Cortex of kidney (tissue), 1 donor: Measurements from ENCODE around the gene STAT5A.
"Not testable (repeated sequence)": the region's sequence is repeated elsewhere in the genome, so short reads cannot be mapped to it uniquely, and the experiment has no call there.

ENCODE experiments used
- DNase-seq: peaks from one replicate; lab custom pipeline; 2025; lab: John Stamatoyannopoulos, UW

STAT5A gene

GRCh38 chr17:42308446-42308845 lies 20.1 kb downstream of the STAT5A start:
- no peak for DNase-seq

- no peak for DNase-seq
Measured at GRCh38 chr17:42309142-42309541, 20.8 kb downstream of the STAT5A start.

DNA sequence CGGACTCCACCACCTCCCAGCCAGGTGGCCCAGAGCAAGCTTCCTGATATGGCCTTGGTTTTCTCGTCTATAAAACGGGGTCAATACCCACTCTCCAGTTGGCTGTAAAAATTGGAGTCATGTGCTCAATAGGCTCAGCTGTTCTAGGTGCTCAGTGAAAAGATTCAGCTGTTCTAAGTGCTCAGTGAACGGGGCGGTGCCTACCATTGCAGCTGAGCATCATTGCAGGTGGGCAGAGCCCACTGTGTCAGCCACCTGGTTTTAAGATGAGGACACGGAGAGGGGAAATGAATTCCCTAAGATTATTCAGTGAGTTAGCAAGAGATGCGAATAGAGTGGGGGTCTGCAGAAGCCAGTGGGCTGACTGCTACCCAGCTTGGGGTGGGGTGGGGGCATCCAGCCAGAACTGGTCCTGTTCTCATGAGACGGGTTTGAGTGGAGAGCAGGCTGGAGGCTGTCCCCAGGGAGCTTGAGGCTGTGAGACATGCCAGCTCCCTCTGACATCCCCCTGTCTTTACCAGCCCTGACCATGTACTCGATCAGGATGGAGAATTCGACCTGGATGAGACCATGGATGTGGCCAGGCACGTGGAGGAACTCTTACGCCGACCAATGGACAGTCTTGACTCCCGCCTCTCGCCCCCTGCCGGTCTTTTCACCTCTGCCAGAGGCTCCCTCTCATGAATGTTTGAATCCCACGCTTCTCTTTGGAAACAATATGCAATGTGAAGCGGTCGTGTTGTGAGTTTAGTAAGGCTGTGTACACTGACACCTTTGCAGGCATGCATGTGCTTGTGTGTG lies 21.9 kb downstream of the STAT5A start:
- DNase-seq: no peak

- no peak for DNase-seq
Measured at GRCh38 chr17:42310787-42311215, 22.5 kb downstream of the STAT5A start.

DNA sequence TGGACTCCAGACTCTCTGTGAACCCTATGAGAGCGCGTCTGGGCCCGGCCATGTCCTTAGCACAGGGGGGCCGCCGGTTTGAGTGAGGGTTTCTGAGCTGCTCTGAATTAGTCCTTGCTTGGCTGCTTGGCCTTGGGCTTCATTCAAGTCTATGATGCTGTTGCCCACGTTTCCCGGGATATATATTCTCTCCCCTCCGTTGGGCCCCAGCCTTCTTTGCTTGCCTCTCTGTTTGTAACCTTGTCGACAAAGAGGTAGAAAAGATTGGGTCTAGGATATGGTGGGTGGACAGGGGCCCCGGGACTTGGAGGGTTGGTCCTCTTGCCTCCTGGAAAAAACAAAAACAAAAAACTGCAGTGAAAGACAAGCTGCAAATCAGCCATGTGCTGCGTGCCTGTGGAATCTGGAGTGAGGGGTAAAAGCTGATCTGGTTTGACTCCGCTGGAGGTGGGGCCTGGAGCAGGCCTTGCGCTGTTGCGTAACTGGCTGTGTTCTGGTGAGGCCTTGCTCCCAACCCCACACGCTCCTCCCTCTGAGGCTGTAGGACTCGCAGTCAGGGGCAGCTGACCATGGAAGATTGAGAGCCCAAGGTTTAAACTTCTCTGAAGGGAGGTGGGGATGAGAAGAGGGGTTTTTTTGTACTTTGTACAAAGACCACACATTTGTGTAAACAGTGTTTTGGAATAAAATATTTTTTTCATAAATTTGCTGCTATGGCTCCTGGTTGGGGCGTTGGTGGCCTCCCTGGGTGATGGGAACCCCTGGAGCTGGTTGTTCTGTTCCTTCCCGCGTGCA lies 23.1 kb downstream of the STAT5A start:
- no peak for DNase-seq

DNA sequence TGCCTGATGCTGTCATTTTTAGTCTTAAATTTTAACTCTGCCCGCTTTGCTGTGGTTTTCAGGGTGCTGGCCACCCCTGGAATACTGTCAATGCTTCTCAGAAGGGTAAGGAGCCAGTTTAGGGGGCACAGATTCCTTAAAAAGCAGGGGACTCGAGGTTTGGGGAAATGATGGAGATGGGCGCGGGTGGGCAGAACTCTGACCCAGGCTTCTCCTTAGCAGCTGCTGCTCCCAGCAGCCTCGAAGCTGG lies 23.7 kb downstream of the STAT5A start:
- DNase-seq: no peak

GRCh38 chr17:42312285-42313130 lies 24.2 kb downstream of the STAT5A start:
- peak; percentile 58 for DNase-seq

DNA sequence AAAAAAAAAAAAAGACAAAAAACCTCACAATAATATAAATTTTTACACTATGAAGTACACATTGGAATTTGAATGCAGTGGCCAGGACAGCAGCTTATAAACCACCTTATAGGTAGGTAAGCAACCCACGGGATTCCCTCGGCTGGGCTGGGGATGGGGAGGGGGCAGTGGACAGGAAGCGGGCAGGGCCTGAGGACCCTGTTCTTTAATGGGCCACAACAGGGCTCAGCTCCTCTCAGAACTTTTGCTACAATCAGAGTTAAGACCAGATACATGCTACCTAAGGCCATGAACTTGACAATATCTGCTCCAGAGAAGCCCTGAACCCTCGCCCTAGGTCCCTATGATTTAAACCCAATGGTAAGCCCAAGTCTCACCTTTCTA lies 25.1 kb downstream of the STAT5A start:
- DNase-seq: no peak

DNA sequence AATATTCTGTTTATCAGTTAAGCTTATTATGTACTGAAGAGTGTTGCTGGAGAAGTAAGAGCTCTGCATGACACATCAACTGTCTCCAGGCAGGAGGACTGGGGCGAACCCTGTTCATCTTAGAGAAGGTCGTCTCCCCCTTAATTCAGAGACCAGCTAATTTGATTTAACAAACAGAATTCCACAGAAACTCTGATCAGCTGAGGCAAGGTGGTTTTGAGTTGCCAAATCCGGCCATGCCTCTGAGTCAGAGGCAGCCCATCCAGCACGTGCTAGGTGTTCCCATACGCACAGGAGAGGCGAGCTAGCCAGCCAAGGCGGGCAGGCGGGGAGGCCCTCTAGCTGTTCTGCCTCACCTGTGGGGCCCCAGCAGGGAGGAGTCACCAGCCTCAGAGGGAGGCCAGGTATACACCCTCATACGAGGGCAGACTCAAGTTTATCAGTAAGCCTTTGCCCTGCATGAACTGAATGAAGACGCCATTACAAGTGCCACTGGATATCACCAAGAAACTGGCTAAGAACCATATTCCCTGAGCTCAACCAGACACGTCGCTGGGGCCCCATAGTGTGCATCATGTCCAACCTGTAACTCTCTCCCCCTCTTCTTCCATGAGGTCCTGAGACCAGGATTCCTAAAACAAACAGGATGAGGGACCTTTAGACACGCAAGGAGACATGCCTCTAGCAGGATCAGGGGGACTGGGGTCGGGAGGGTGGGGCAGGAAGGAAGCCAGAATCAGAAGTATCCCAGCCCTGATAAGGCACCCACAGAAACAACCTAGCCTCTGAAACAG lies 25.7 kb downstream of the STAT5A start:
- DNase-seq: no peak

DNA sequence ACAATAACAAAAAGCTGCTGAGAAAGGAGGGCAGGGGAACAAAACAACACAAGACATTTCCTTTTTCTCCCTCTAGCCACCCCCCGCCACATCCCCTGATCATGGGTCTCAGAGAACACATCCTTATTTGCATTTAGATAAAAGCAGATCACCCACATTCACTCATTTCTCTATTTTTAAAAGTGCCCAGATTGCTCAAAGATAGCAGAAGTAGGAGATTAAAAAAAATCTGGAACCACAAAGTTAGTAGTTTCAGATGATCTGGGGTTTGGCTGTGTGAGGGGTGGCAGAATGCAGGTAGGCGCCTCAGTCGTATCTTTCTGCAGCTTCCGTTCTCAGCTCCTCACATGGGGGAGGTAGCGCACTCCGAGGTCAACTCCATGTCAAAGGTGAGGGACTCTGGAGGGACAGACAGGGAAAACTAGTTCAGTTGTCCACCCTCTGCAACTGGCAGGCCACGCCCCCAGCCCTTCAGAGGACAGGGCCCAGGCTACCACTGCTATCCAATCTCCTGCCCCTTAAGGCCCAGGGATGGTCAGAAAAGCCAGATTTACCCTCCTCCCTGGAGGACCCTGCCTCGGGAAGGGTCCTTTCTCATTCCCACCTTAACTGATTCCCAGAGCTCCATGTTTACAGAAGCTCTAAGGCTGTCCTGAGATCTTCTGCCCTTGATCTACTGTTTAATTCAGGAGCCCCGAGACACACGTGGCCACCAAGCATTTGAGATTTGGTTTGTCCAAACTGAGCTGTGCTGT lies 27.3 kb downstream of the STAT5A start:
- no peak for DNase-seq

DNA sequence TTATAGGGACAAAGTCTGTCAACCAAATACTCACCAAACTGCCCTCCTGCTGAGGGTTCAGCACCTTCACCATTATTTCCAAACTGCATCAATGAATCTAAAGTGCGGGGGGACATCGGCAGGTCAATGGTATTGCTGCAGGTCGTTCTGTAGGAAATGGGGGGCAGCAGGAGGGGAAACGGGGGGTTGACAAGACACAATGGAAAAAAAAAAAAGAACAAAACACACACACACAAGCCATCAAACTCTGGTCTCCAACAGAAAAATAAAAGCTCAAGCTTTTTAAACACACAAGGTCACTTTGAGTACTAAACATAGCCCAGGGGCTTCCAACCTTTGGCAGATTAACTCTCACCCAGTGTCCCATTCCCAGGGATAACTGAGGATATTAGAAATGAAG lies 28.5 kb downstream of the STAT5A start:
- no peak for DNase-seq

DNA sequence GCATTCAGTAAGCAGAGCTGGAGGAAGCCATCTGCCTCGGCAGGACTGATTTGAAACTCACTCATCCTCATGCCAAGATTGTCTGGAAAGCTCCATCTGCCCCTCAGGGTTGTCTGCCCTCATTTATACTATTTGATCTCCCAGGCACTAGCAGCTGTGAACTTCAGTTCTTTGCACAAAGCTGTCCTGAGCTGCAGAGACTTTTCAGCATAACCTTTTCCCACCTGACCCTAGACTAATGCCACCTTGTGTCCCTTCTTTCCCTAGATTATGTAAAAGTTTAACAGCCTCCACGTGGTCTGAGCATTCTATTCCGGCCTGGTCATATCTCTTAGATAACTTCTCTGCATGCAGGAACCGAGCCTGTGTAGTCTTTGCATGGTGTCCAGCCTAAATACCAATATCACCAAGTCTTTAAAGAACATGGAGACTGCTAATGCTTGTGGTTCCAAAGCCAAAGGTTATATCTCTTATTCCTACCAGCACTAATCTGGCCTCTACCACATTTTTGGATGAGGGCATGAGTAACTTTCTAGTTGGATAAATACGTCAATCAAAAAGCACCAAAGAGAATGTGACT lies 29.1 kb downstream of the STAT5A start:
- no peak for DNase-seq

DNA sequence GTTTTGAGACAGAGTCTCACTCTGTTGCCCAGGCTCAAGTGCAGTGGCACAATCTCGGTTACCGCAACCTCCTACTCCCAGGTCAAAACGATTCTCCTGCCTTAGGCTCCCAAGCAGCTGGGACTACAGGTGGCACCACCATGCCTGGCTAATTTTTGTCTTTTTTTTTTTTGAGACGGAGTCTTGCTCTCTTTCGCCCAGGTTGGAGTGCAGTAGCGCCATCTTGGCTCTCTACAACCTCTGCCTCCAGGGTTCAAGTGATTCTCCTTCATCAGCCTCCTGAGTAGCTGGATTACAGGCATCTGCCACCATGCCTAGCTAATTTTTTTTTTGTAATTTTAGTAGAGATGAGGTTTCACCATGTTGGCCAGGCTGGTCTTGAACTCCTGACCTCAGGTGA lies 29.7 kb downstream of the STAT5A start:
- not testable (repeated sequence) for DNase-seq

DNA sequence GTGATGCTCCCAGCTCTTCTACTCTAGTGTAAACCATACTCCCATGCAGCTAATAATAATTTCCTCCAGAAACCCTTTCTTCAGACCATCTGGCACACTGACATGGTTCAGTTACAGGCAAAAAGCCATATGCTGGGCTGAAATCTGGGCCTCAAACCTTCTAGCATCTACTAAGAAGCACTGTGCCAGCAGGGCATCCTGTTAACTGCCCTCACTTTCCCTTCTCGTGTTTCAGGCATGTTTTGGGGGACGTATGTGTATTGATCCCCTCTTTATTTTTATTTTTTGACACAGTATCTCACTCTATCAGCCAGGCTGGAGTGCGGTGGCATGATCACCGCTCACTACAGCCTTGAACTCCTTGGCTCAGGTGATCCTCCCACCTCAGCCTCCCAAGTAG lies 33.3 kb downstream of the STAT5A start:
- no peak for DNase-seq

DNA sequence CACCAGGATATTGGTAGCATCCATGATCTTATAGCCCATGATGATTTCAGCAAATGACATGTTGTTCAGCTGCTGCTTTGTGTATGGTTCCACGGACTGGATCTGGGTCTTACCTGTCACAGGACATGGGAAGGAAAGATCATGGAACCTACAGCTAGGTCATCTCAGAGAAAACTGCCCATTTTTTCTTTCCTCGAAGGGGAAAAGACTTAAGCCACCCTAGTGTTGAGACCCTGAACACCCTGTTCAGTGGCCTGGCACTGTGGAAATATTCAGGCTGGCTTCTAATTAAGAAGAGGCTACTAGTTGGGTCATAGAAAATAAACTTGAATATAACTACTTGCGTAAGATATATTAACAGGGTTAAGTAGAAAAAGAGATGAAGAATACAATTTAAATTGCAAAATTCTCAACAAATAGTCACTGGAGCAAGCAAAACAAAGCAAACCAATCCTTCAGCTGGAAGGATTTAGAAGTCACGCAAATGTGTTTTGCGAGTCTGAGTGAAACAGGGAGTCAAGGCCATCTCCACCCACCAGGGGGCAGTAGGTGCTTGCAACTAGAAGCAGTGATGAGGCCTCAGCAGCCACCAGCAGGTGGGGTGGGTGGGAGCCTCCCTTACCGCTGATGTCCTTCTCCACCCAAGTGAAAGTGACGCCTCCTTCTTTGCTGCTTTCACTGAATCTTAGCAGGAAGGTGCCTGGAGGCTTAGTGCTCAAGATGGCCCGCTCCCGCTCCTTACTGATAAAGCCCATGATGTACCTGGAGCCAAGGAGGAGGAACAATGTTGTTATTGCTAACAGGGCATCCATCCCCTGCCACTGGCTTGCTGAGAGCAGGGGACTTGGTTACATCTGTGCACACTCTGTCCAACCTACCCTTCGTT lies 34.3 kb downstream of the STAT5A start:
- DNase-seq: no peak

DNA sequence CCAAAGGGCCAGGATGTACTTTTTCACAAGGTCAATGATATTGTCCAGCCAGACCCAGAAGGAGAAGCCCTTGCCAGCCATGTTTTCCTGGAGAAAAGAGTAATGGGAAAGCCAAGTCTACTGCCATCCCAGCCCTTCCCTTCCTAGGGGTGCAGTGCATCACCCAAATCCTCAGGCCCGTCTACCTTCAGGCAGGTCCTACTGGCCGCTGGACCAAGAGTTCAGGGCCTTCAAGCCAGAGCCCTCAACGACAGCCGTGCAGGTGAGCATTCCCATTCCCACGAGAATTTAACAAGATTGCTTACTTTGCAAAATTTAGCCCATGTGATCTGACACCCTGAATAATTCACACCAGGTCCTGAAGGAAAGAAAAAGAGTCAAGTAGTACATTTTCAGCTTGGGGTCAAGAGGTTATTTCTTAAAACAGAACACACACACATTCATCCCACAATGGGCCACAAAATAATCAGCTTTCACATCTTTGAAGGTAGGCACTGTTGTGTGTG lies 35.0 kb downstream of the STAT5A start:
- DNase-seq: no peak

GRCh38 chr17:42325026-42325425 lies 36.7 kb downstream of the STAT5A start:
- no peak for DNase-seq

DNA sequence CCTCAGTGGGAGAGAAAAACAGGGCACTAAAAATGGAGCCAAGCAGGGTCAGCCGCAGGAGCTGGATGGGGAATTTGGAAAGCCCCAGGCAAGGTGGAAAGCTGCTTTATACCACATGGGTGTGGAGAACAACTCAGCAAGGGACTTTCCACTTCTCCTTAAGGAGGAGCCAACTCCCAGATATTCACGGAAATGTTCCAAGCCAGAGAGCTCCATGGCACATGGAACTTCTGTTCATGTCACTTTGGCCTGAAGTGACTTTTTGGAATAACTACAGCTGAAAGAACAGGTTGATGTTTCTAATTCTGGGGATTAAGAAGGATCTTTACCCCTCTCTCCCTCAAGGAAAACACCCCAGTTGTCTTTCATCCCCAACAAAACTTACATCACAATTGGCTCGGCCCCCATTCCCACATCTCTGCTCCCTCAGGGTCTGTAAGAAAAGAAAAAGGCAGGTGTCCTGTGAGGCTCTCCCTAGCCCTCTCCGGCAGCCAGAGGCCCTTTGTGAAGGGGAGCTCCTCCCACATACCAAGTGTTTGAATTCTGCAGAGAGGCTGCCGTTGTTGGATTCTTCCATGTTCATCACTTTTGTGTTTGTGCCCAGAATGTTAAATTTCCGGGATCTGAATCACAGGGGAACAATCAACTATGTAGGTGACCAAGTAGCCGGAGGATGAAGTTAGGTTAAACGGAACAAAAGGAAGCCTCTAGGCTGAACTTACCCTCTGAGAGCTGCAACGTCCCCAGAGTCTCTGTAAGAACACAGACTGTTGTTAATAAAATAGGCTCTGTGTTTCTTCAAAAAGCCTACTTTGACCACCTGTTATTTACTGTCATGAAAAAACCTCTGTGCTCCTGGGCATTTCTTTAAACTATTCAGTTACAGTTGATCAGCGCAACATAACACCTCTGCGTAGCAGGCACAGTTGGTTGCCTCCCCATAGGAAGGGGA lies 41.0 kb downstream of the STAT5A start:
- no peak for DNase-seq
